HEK293T (cell line): Measurements from ENCODE around the gene ACKR3.

Experiments
- ARNT ChIP-seq: fragments of 450-650 bp; IDR thresholded peaks from 2 replicates; pipeline ENCODE4 v1.6.1; 2017; ENCODE audit warnings: mild to moderate bottlenecking
- BHLHE40 ChIP-seq: fragments of 450-650 bp; IDR thresholded peaks from 2 replicates; pipeline ENCODE4 v1.6.1; 2016; ENCODE audit warnings: mild to moderate bottlenecking, moderate library complexity, borderline replicate concordance
- ELF4 ChIP-seq: fragments of 450-650 bp; IDR thresholded peaks from 2 replicates; pipeline ENCODE4 v1.6.1; 2017; ENCODE audit warnings: antibody characterized with exemption
- HDGF ChIP-seq: fragments of 450-650 bp; IDR thresholded peaks from 2 replicates; pipeline ENCODE4 v1.6.1; 2017; ENCODE audit warnings: antibody characterized with exemption, borderline replicate concordance
- NFRKB ChIP-seq: fragments of 450-650 bp; IDR thresholded peaks from 2 replicates; pipeline ENCODE4 v1.6.1; 2016; ENCODE audit warnings: mild to moderate bottlenecking, moderate library complexity
- SUZ12 ChIP-seq: fragments of 450-650 bp; IDR thresholded peaks from 2 replicates; pipeline ENCODE4 v1.6.1; 2016; ENCODE audit warnings: mild to moderate bottlenecking
- ZNF384 ChIP-seq: fragments of 450-650 bp; IDR thresholded peaks from 2 replicates; pipeline ENCODE4 v1.6.1; 2016

GRCh38 chr2:236562434-236562833, 7.2 kb upstream of the ACKR3 start:
- TF ChIP-seq HDGF (no peak), NFRKB (no peak), ZNF384 (no peak), BHLHE40 (no peak), SUZ12 (no peak), ARNT (no peak), ELF4 (no peak)
